Thyroid gland (tissue), 4 donors: ENCODE data around the gene GABRR3. TPM values are rescaled to one million over a fixed set of nuclear protein-coding genes. Genes with fewer than 3 reads are reported as not detected.

Experiments used
- DNase-seq, 2 donors: peaks; one replicate each; pipeline ENCODE4 v3.0.0-alpha.2; 2019
- H3K27ac ChIP-seq, 3 donors: fragments of 200-600 bp; sonication (generic); 1 replicate in 2 of 3; 2 replicates in 1 of 3; pipeline ENCODE4 v1.5.1; 2016 to 2019; ENCODE audit warnings: mild to moderate bottlenecking in 1 of 3, moderate library complexity in 1 of 3
- H3K27me3 ChIP-seq: fragments of 200-600 bp; sonication (generic); one replicate; pipeline ENCODE4 v1.5.1; 2019
- H3K36me3 ChIP-seq, 2 donors: fragments of 200-600 bp; sonication (generic); one replicate each; pipeline ENCODE4 v1.5.1; 2016 to 2019
- H3K4me1 ChIP-seq, 2 donors: fragments of 200-600 bp; sonication (generic); one replicate each; pipeline ENCODE4 v1.5.1; 2017 to 2019
- H3K4me3 ChIP-seq, 3 donors: fragments of 200-600 bp; sonication (generic); replicated peaks in 1 of 3; 1 replicate in 2 of 3; 2 replicates in 1 of 3; pipeline ENCODE4 v1.5.1; 2016; ENCODE audit warnings: mild to moderate bottlenecking in 1 of 3
- H3K9me3 ChIP-seq: fragments of 200-600 bp; sonication (generic); one replicate; pipeline ENCODE4 v1.5.1; 2017
- CTCF ChIP-seq, 6 experiments: fragments of 200-600 bp in 3 of 6; fragments of 450-650 bp in 3 of 6; sonication (generic) in 3 of 6; IDR thresholded peaks; one replicate each; pipeline ENCODE4 v1.5.1; 2016 to 2019; ENCODE audit warnings: antibody characterized with exemption in 6 of 6, mild to moderate bottlenecking in 2 of 6, inconsistent platforms in 1 of 6, moderate library complexity in 1 of 6
- POLR2A ChIP-seq, 2 donors: fragments of 450-650 bp; IDR thresholded peaks; one replicate each; pipeline ENCODE4 v1.6.1; 2017; ENCODE audit warnings: antibody characterized with exemption in 2 of 2, mild to moderate bottlenecking in 2 of 2, moderate library complexity in 1 of 2
- WGBS, 2 donors: methylation state at CpG; one replicate each; pipeline ENCODE4 v1.1.5; 2017; 5-methylcytosine and 5-hydroxymethylcytosine counted together
- intact Hi-C: fragments of 100-400 bp; cut with DNase I; formaldehyde crosslinking; loops from one replicate; pipeline ENCODE4 v1.15.1; 2023
- total RNA-seq, 4 donors: library from RNA; depleted of rRNA; stranded (reverse); fragments of >200 nt; gene quantifications; one replicate each; pipeline ENCODE4 v1.2.3, GENCODE V29; 2016

Gene GABRR3
- total RNA-seq, 4 donors from 2014 or later, result under 0.01 TPM; not detected in 3

DNA sequence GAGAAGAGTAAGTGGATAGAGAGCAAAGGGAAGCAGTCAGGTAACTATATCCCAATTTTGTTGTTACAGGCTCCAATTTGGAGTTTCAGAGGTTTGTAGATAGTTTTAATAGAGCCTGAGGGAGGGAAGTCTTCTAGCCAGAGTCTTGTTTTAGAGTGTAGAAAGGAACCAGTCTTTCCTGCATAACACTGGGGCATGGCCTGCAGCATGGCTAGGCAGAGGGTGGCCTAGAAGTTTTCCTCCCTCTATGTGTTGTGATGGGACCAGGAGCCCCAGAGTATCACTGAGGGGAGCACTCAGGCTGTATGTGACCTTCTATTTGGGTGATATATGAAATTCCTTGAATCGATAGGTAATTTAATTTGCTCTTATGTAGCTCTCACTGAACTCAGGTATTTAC lies 22.5 kb upstream of the GABRR3 start:
- no peaks in the 10 kb centered on the region for H3K36me3 ChIP-seq
- DNase-seq, result no peak
- no peaks in the 10 kb centered on the region for H3K9me3 ChIP-seq
- H3K4me1 ChIP-seq, result no peaks in the 10 kb centered on the region
- no peak overlapping the region for H3K4me3 ChIP-seq
- intact Hi-C loops, result no loop called here
- TF ChIP-seq POLR2A (IDR thresholded peaks at IDR 0.05), result no peak
- no peak for TF ChIP-seq CTCF (IDR thresholded peaks at IDR 0.05)
- 95% methylated on average over 1 of the region's 1 CpG for WGBS, 2 donors
- no peaks in the 10 kb centered on the region for H3K27me3 ChIP-seq
- no peak overlapping the region for H3K27ac ChIP-seq

- intact Hi-C loops, result no loop called here
- H3K36me3 ChIP-seq, result no peaks in the 10 kb centered on the region
- no peaks in the 10 kb centered on the region for H3K4me1 ChIP-seq
- TF ChIP-seq POLR2A (IDR thresholded peaks at IDR 0.05) (no peak), CTCF (IDR thresholded peaks at IDR 0.05) (no peak)
- H3K27me3 ChIP-seq, result no peaks in the 10 kb centered on the region
- H3K4me3 ChIP-seq, result no peak overlapping the region
- no peak overlapping the region for H3K27ac ChIP-seq
- H3K9me3 ChIP-seq, result no peaks in the 10 kb centered on the region
- DNase-seq, result no peak
Measured at GRCh38 chr3:98056035-98056434, 20.9 kb upstream of the GABRR3 start.

- no peak for DNase-seq
- no peak for TF ChIP-seq CTCF (IDR thresholded peaks at IDR 0.05)
- no peak for TF ChIP-seq POLR2A (IDR thresholded peaks at IDR 0.05)
- H3K27me3 ChIP-seq, result no peaks in the 10 kb centered on the region
- intact Hi-C loops, result no loop called here
- no peaks in the 10 kb centered on the region for H3K36me3 ChIP-seq
- 77 to 83% methylated on average over 1 of the region's 1 CpG for WGBS, 2 donors
- H3K27ac ChIP-seq, result no peak overlapping the region
- no peaks in the 10 kb centered on the region for H3K9me3 ChIP-seq
- no peak overlapping the region for H3K4me3 ChIP-seq
- H3K4me1 ChIP-seq, result no peaks in the 10 kb centered on the region
Measured at GRCh38 chr3:98049271-98049670, 14.2 kb upstream of the GABRR3 start.

DNA sequence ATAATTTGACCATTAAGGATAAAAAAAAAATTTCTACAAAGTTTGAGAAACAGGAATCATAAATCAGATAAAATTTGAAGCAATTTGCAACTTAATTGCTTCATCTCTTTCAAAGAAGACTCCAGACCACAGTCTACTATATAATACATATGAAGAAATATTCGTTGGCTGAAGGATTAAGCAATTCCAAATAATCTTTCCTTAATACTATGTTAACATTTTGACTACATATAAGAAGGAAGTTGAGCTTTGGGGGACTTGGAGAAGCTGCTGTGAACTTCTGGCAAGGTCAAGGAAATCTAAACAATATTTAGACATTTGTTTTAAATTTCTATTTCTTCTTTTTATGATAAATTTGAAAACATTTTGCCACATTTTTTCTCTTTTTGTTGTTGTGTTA lies 13.5 kb upstream of the GABRR3 start:
- intact Hi-C loops, result no loop called here
- Histone ChIP-seq H3K27me3 (no peaks in the 10 kb centered on the region), H3K36me3 (no peaks in the 10 kb centered on the region), H3K27ac (no peak overlapping the region), H3K4me3 (no peak overlapping the region), H3K9me3 (no peaks in the 10 kb centered on the region), H3K4me1 (no peaks in the 10 kb centered on the region)
- TF ChIP-seq CTCF (IDR thresholded peaks at IDR 0.05) (no peak), POLR2A (IDR thresholded peaks at IDR 0.05) (no peak)
- WGBS, 2 donors, result 60 to 61% methylated on average over 1 of the region's 1 CpG
- no peak for DNase-seq

DNA sequence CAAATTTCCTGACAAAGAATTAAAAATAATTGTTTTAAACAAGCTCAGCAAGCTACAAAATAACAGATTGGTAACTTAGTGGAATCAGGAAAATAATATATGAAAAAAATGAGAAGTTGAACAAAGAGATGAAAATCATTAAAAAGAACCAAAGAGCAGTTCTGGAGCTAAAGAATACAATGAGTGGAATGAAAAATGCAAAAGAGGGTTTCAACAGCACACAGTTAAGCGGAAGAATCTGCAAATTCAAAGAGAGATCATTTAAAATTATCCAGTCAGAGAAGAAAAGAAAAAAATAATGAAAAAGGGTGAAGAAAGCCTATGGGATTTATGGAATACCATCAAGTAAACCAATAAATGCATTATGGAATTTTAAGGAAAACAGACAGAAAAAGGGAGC lies 6.2 kb upstream of the GABRR3 start:
- Histone ChIP-seq H3K4me3 (no peak overlapping the region), H3K27me3 (no peaks in the 10 kb centered on the region), H3K9me3 (no peaks in the 10 kb centered on the region), H3K27ac (no peak overlapping the region), H3K4me1 (peaks cover 0 to 3% of the 10 kb centered on the region in 2 donors), H3K36me3 (no peaks in the 10 kb centered on the region)
- WGBS, 2 donors, result 92 to 98% methylated on average over 1 of the region's 1 CpG
- TF ChIP-seq CTCF (IDR thresholded peaks at IDR 0.05) (no peak), POLR2A (IDR thresholded peaks at IDR 0.05) (no peak)
- intact Hi-C loops, result loop anchor here (5.0 kb wide), 1 partner anchor 286 kb away; no protein-coding TSS in a partner anchor
- no peak for DNase-seq
